Peyer's patch (tissue), 4 donors: Measurements from ENCODE around the gene CLEC2A.

ENCODE experiments used
- CTCF ChIP-seq, 6 experiments: fragments of 450-650 bp in 4 of 6; fragments of 200-600 bp in 2 of 6; sonication (generic) in 1 of 6; IDR thresholded peaks; one replicate each; pipeline ENCODE4 v1.5.1; 2017 to 2019; ENCODE audit warnings: antibody characterized with exemption in 6 of 6, mild to moderate bottlenecking in 3 of 6, moderate library complexity in 1 of 6
- POLR2A ChIP-seq, 2 donors: fragments of 450-650 bp; IDR thresholded peaks; one replicate each; pipeline ENCODE4 v1.5.1; 2017; ENCODE audit warnings: antibody characterized with exemption in 2 of 2, mild to moderate bottlenecking in 2 of 2, moderate library complexity in 2 of 2

GRCh38 chr12:9911708-9912107, 20.5 kb downstream of the CLEC2A start:
- TF ChIP-seq POLR2A (IDR thresholded peaks at IDR 0.05): no peak
- TF ChIP-seq CTCF (IDR thresholded peaks at IDR 0.05): no peak
